Duodenal mucosa (tissue), 2 donors: Measurements from ENCODE around the gene IL17RE.
A peak's percentile ranks its signal among the peaks of the same experiment; 100 is the strongest.
"Not testable (repeated sequence)": the region's sequence is repeated elsewhere in the genome, so short reads cannot be mapped to it uniquely, and the experiment has no call there.

Experiments used
- H3K27ac ChIP-seq: one replicate; pipeline ENCODE4 v1.7.0; 2013; ENCODE audit warnings: low read depth, low read length
- H3K27me3 ChIP-seq, 2 donors: one replicate each; pipeline ENCODE4 v1.7.0; 2013; ENCODE audit warnings: low read length in 2 of 2, control low read depth in 1 of 2; ENCODE audit not compliant: insufficient read depth in 2 of 2, control insufficient read depth in 1 of 2
- H3K36me3 ChIP-seq, 2 donors: one replicate each; pipeline ENCODE4 v1.7.0; 2013; ENCODE audit warnings: low read length in 2 of 2, control low read depth in 1 of 2; ENCODE audit not compliant: insufficient read depth in 2 of 2, control insufficient read depth in 1 of 2
- H3K4me1 ChIP-seq, 2 donors: one replicate each; pipeline ENCODE4 v1.7.0; 2013; ENCODE audit warnings: low read length in 2 of 2, control low read depth in 1 of 2; ENCODE audit not compliant: insufficient read depth in 2 of 2, control insufficient read depth in 1 of 2
- H3K4me3 ChIP-seq, 2 donors: one replicate each; pipeline ENCODE4 v1.7.0; 2013; ENCODE audit warnings: low read length in 2 of 2, low read depth in 1 of 2
- H3K9ac ChIP-seq, 2 donors: one replicate each; pipeline ENCODE4 v1.7.0; 2013; ENCODE audit warnings: low read length in 2 of 2, low read depth in 1 of 2
- H3K9me3 ChIP-seq, 2 donors: one replicate each; pipeline ENCODE4 v1.7.0; 2013; ENCODE audit warnings: low read length in 2 of 2, control low read depth in 1 of 2; ENCODE audit not compliant: control insufficient read depth in 1 of 2

IL17RE gene

DNA sequence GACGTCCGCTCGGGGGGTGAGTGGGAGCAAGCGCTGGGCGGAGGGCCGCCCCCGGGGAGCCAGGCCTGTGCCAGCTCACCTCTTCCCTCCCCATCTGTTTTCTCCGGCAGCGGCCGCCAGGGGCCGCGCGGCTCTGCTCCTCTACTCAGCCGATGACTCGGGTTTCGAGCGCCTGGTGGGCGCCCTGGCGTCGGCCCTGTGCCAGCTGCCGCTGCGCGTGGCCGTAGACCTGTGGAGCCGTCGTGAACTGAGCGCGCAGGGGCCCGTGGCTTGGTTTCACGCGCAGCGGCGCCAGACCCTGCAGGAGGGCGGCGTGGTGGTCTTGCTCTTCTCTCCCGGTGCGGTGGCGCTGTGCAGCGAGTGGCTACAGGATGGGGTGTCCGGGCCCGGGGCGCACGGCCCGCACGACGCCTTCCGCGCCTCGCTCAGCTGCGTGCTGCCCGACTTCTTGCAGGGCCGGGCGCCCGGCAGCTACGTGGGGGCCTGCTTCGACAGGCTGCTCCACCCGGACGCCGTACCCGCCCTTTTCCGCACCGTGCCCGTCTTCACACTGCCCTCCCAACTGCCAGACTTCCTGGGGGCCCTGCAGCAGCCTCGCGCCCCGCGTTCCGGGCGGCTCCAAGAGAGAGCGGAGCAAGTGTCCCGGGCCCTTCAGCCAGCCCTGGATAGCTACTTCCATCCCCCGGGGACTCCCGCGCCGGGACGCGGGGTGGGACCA is 30.4 kb downstream of the IL17RE start:
- Histone ChIP-seq H3K9me3 (no peaks in the 10 kb centered on the region), H3K9ac (peak overlapping the region; percentile 68 to 85), H3K27me3 (no peaks in the 10 kb centered on the region), H3K36me3 (peaks cover 3 to 24% of the 10 kb centered on the region in 2 donors), H3K4me1 (peaks cover 16 to 25% of the 10 kb centered on the region in 2 donors), H3K27ac (peak overlapping the region; percentile 96), H3K4me3 (peak overlapping the region; percentile 88 to 92)

DNA sequence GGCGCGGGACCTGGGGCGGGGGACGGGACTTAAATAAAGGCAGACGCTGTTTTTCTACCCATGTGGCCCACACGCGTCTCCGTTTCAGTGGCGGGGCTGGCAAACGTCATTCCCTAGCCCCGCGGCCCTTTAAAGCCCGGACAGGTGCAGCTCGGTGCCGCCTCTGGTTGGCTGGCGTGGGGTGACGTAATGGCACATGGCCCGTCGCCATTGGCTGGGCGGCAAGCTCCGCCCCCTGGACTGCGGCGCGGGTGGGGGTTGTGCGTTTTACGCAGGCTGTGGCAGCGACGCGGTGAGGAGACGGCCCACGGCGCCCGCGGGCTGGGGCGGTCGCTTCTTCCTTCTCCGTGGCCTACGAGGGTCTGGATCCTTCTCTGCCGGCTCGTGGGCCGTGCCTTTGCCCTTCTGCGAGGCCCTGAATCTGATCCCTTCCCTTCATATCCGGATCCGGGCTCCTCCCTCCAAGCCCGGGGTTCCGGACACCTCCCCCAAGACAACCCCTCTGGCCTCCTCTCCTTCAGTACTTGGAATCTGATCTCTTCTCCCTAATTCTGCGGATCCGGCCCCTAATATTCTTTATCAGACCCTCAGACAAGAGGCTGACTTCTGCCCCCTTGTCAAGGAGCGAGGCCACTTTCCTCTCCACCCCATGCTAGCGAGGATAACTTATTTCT is 31.1 kb downstream of the IL17RE start, which contains the start of gene CRELD1:
Gene CRELD1, plus strand, starts transcription at position 274 of the 674 bp plus-strand sequence. CDS start 605 bp downstream, outside the sequence.
- H3K4me3 ChIP-seq, result peak within 1 kb of the TSS; percentile 88 to 92
- H3K36me3 ChIP-seq, result peaks cover 3 to 27% of the 10 kb centered on the region in 2 donors
- peak within 1 kb of the TSS; percentile 96 for H3K27ac ChIP-seq
- no peaks in the 10 kb centered on the region for H3K27me3 ChIP-seq
- peak within 1 kb of the TSS; percentile 87 for H3K9ac ChIP-seq
- H3K4me1 ChIP-seq, result peaks cover 16 to 25% of the 10 kb centered on the region in 2 donors
- H3K9me3 ChIP-seq, result no peaks in the 10 kb centered on the region

- peaks cover 3 to 27% of the 10 kb centered on the region in 2 donors for H3K36me3 ChIP-seq
- peaks cover 16 to 25% of the 10 kb centered on the region in 2 donors for H3K4me1 ChIP-seq
- peak overlapping the region; percentile 87 for H3K9ac ChIP-seq
- H3K4me3 ChIP-seq, result peak overlapping the region; percentile 88 to 92
- no peaks in the 10 kb centered on the region for H3K9me3 ChIP-seq
- H3K27me3 ChIP-seq, result no peaks in the 10 kb centered on the region
- peak overlapping the region; percentile 96 for H3K27ac ChIP-seq
Observed at GRCh38 chr3:9934235-9934621, 31.6 kb downstream of the IL17RE start.

DNA sequence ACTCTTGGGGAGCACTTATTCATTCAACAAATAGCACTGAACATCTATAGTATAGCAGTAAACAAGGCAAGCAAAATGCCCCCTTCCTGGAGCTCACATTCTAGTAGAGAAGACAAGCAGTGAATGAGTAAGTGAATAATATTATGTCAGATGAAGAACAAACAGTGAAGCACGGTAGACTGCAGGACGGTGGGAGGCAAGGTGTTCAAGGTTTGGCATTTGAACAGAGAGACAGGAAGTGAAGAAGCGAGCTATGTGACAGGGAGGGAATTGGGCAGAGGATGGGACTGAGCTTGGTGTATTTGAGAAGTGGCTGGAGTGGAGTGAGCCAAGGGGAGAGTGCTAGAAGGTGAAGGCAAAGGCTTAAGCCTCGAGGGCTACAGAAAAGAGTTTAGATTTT is 32.3 kb downstream of the IL17RE start:
- Histone ChIP-seq H3K36me3 (peaks cover 3 to 25% of the 10 kb centered on the region in 2 donors), H3K9ac (peak overlapping the region; percentile 87), H3K9me3 (no peaks in the 10 kb centered on the region), H3K4me1 (peaks cover 16 to 25% of the 10 kb centered on the region in 2 donors), H3K27ac (no peak overlapping the region), H3K4me3 (peak overlapping the region; percentile 88 to 92), H3K27me3 (no peaks in the 10 kb centered on the region)

DNA sequence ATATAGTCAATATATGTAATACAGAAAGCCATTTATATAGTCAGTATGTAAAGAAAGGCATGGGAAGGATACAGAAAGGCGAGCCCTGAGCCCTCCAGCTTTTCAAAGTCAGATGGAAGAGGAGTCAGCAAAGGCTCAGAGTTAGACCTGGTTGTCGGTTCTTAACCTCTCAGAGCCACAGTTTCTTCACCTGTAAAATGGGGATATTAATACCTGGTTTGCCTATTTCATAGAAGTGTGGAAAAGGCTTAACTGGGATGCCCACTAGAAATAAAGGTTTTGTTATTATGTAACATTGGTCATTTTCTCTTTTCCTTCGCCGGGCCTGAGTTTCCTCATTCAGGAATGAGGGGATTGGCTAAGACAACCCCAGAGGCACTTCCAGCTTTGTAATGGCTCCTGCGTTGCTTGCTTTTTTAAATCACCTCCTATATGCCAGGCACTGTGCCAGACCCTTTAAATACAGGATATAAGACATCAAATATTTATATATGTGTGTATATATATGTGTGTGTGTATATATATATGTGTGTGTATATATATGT is 33.4 kb downstream of the IL17RE start:
- H3K9me3 ChIP-seq, result no peaks in the 10 kb centered on the region
- no peak overlapping the region for H3K27ac ChIP-seq
- no peak overlapping the region for H3K4me3 ChIP-seq
- peaks cover 16 to 25% of the 10 kb centered on the region in 2 donors for H3K4me1 ChIP-seq
- no peak overlapping the region for H3K9ac ChIP-seq
- H3K36me3 ChIP-seq, result peaks cover 3 to 25% of the 10 kb centered on the region in 2 donors
- no peaks in the 10 kb centered on the region for H3K27me3 ChIP-seq

DNA sequence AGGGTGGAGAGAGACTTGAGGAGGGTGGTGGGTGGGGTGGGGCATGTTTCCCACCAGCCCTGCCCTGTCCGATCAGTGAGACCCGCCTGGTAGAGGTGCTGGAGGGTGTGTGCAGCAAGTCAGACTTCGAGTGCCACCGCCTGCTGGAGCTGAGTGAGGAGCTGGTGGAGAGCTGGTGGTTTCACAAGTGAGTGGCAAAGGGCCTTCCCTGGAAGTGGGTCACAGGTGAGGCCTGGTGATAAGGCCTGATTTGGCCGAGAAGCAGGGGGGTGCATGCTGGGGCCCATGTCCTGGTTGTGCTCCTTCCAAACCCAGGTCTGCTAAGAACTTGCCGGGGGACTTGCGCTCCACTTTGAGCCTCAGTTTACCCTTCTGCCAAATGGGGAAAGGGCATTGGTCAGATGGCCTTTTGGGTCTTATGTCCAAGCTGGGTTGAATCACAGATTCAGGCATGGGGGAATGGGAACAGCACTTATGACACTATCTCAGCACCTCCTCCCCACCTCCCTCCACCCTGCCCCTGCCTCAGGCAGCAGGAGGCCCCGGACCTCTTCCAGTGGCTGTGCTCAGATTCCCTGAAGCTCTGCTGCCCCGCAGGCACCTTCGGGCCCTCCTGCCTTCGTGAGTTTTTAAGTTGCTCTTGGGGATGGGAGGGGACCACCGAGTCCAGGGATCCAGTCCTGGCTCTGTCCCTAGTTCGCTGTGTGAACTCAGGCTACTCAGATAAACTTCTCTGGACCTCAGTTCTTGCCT is 35.0 kb downstream of the IL17RE start:
- Histone ChIP-seq H3K4me3 (no peak overlapping the region), H3K9me3 (no peaks in the 10 kb centered on the region), H3K9ac (no peak overlapping the region), H3K4me1 (peaks cover 16 to 19% of the 10 kb centered on the region in 2 donors), H3K27me3 (no peaks in the 10 kb centered on the region), H3K36me3 (peaks cover 3 to 33% of the 10 kb centered on the region in 2 donors), H3K27ac (no peak overlapping the region)

GRCh38 chr3:9938966-9939365 is 36.3 kb downstream of the IL17RE start:
- Histone ChIP-seq H3K36me3 (peaks cover 7 to 46% of the 10 kb centered on the region in 2 donors), H3K9me3 (no peaks in the 10 kb centered on the region), H3K27ac (no peak overlapping the region), H3K4me1 (peaks cover 16 to 19% of the 10 kb centered on the region in 2 donors), H3K4me3 (no peak overlapping the region), H3K27me3 (no peaks in the 10 kb centered on the region), H3K9ac (no peak overlapping the region)

GRCh38 chr3:9939906-9940305 is 37.3 kb downstream of the IL17RE start:
- H3K27ac ChIP-seq, H3K9ac ChIP-seq, H3K27me3 ChIP-seq, H3K4me1 ChIP-seq, H3K4me3 ChIP-seq, H3K9me3 ChIP-seq: not testable (repeated sequence)
- peaks cover 10 to 53% of the 10 kb centered on the region in 2 donors for H3K36me3 ChIP-seq

GRCh38 chr3:9940746-9941145 is 38.1 kb downstream of the IL17RE start:
- Histone ChIP-seq H3K27me3 (no peaks in the 10 kb centered on the region), H3K4me1 (peaks cover 0 to 3% of the 10 kb centered on the region in 2 donors), H3K4me3 (no peak overlapping the region), H3K27ac (no peak overlapping the region), H3K9ac (no peak overlapping the region), H3K36me3 (peaks cover 10 to 51% of the 10 kb centered on the region in 2 donors), H3K9me3 (no peaks in the 10 kb centered on the region)
